ENCODE data around the gene TPCN2.

The TPCN2 gene

DNA sequence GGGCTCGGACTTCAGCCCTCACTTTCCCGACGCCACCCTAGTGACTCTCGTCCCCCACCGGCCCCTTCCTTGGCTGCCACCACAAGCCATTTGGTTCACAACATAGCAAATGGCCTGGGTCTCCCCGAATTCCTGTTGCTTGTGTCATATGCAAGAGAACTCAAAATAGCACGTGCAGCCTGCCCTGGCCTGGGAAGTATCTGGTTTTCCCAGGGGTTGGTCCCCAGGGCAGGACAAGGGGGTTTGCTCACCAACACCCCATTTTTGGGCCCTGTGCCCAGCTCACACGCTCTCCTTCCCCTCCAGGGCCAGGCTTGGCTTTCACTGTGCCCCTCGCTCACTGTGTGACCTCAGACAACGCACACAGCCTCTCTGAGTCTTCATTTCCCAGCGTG is 12.8 kb upstream of the TPCN2 start:
- in situ Hi-C loops (cut with MboI; ENCODE audit: low sequenced_read_pairs), result no loop called here

DNA sequence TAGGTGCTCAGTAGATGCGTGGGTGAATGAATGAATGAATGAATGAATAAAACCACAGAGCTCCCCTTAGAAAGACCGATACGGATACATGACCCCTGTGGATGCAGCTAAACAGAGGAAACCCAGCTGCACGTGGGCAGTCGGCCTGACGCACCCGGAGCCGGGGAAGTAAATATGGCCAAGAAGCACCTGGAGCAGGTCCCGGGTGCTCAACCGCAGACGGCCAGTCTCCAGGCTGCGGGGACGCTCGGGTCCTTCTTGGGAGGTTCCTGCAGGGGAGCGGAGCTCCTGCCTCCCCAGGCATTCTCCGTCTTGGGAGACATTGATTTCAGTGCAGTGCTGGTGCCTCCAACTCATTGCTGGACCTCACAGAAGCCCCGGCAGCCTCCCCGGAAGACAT is 11.7 kb upstream of the TPCN2 start:
- in situ Hi-C loops (cut with MboI; ENCODE audit: low sequenced_read_pairs), result no loop called here

DNA sequence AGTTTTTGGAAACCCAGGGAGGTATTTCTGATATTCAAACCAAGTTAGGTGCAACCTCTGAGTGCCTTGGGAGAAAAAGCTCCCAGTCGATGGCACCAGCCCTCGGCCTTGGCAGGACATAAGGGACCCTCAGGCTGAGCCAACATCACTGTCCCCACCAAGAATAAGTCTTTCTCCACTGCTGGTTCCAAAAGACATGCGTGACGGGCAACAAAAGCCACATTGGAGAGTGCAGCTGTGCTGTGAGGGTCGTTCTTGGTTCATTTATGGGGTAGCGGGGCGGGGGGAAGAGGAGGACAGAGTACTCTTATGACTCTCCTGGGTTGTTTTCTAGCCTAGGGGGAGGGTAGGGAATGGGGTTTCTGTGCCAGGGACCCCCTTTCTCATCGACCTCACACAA is 11.2 kb upstream of the TPCN2 start:
- in situ Hi-C loops (cut with MboI; ENCODE audit: low sequenced_read_pairs), result no loop called here

DNA sequence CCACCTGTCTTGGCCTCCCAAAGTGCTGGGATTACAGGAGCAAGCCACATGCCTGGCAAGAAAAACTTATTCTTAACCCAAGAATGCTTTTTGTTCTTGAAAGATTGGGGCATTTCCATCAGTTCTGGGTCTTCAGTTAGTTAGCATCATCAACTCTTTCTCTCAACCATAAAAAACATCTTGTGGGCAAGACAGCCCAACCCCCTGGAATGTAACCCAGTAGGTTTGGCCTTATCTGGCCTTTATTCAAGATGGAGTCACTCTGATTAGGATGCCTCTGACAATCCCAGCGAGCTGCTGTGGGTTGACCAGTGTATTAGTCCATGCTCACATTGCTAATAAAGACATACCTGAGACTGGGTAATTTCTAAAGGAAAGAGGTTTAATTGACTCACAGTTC is 9.2 kb upstream of the TPCN2 start:
- in situ Hi-C loops (cut with MboI; ENCODE audit: low sequenced_read_pairs), result no loop called here

DNA sequence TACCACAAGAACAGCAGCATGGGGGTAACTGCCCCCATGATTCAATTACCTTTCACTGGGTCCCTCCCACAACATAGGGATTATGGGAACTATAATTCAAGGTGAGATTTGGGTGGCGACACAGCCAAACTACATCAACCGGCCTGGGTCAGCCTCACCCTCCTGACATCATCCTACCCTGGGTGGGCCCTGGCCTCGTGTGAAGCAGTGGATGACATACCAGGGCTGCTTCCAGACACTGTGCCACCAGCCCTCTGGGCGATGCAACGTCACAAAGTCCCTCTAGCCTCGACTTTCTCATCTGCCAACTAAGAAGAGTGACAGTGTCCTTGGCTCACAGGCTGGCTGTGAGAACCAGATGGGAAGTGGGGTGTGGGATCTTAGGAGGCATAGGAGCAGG is 8.7 kb upstream of the TPCN2 start:
- in situ Hi-C loops (cut with MboI; ENCODE audit: low sequenced_read_pairs), result no loop called here

DNA sequence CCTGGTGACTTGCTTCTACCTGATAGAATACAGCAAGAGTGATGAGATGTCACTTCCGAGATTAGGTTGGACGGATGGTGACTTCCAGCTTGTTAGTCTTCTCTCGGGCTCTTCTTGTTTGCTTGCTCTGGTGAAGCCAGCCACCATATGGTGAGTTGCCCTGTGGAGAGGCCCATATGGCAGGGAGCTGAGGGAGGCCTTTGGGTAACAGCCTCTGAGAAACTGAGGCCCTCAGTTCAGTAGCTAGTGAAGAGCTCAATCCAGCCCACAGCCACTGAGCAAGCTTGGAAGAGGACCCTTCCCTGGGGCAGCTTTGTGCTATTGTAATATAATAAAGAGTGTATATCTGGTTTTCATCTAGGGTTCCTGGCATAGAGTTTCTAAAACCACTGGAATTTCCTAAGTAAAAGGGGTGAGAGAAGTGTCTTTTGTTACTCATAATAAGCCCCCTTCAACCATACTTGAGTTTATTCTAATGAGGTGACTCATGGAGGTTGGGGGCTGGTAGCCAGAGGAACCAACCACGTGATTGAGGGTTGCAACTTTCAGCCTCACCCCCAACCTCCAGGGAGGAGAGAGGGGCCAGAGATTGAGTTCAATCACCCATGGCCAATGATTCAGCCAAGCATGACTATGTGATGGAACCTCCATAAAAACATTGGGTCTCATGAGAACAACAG is 8.0 kb upstream of the TPCN2 start:
- in situ Hi-C loops (cut with MboI; ENCODE audit: low sequenced_read_pairs), result no loop called here

DNA sequence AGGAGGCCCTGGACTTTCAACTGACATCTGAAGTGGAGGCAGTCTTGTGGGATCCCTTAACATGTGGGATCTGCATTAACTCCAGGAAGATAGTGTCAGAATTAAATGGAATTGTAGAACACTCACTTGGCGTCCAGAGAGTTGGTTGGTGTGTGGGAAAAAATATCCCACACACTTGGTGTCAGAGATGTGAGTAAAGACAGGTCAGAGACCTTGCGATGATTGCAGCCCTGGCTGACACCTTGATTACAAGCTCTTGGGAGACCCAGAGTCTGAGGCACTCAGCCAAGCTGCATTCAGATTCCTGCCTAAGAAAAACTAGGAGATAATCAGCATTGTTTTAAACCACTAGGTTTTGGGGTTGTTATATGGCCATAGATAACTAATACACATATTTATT is 7.2 kb upstream of the TPCN2 start:
- in situ Hi-C loops (cut with MboI; ENCODE audit: low sequenced_read_pairs), result no loop called here

DNA sequence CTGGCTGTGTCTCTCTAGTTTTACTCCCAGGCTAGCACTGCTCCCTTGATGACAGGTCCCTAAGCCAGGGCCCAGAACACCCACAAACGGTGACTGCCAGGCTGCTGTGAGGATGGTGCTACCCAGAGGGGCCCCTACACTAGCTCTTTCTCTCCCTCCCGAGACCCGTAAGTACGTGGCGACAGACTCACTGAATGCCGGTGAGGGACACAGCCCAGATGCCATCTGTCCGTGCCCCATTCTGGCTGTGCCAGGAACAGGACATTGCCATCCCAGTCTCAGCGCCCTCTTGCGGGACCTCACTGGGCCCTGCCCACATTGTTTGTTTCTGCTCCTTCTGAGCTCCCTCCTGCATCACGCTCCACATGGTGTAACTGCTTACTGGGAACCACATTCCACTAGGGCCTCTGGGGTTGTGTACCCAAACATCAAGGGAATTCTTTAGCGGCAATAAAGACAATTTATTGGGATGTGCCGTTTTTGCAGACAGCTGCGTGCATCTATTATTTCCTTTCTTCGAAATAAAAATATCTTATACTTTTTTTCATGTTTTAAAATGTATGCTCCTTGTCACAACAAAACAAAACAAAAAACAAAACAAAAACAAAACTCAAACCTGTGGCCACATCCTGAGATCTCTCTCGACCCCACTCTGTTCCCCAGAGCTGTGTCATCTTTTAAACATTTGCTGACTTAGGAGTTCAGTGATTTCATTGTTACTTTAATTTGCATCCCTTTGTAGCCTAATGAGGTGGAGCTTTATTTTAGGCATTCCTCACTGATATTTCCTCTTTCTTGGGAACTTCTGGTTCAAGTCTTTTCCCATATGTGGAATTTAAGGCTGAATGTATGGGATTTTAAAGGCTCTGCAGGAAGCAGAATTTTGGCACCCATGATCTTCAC is 4.4 kb upstream of the TPCN2 start:
- in situ Hi-C loops (cut with MboI; ENCODE audit: low sequenced_read_pairs), result no loop called here

DNA sequence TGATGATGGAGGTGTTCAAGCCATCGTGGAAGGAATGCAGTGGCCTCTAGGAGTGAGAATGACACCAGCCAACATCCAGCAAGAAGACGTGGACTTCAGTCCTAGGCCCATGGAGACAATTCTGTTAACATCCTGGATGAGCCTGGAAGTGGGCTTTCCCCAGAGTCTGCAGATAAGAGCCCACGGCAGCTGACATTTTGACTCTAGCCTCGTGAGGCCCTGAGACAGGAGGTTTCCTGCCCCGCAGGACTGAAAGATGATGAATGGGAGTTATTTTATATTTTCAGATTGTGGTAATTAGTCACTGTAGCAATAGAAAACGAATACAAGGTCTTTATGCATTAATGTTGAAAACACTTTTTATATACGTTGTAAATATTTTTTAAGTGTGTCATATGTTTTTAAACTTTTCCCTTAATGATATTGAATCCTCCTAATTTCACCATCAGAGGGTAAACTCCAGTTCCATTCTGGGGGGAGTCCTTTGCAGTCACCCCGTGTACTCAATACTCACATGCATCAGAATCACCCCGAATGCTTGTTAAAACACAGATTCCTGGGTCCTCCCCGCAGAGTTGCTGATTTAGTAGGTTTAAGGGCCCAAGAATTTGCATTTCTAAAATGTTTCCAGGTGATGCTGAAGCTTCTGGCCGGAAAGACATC is 570 bp upstream of the TPCN2 start:
- in situ Hi-C loops (cut with MboI; ENCODE audit: low sequenced_read_pairs), result no loop called here

DNA sequence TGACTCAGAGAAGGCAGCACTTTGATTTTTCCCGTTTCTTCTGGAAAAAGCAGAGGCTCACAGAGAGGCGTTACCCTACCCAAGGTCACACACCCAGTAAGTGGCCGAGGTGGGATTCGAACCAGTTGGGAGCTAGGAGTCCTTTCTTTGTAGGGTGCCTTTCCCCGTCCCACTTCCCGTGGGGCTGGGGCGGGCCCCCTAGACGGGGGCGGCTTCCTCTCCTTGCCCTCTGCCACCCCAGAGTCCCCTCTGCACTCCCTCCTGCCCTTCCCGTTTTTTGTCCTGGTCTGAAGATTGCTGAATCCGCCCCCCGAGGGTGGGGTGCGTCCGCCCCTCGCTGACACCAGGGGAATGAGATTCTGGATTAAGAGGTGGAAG is 747 bp downstream of the TPCN2 start:
- in situ Hi-C loops (cut with MboI; ENCODE audit: low sequenced_read_pairs), result no loop called here

DNA sequence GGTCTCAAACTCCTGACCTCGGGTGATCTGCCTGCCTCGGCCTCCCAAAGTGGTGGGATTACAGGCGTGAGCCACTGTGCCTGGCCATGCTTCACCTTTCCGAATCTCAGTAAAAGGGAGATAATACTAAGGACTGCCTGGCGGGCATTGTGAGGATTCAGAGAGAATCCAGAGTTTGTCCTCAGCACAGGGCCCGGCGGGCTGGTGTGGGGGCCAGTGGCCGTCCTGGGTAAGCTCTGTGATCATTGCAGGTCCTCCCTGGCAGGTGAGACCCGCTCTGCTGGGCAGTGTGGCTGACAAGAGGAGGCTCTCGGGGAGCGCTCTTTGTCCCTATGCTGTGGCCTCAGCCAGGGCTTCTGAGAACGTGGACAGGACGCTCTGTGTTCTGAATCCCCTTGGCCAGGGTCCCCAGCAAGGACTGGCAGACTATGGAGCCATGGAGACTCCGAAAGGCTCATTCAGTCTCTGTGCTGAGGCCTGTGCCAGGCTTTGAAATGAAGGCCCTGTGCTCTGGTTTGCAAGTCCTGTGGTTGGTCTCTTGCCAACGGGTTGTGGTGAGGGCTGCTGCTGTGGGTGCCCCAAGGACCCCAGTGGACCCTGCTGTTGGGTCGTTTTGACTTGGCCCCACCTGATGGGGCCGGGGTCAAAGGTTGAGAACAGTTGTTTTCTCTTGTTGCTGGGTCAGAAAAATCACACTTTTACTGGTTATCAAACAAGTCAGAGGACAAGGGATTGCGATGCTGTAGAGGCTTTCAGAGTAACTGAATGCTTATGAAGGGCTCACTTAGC is 2.1 kb downstream of the TPCN2 start:
- in situ Hi-C loops (cut with MboI; ENCODE audit: low sequenced_read_pairs), result no loop called here

DNA sequence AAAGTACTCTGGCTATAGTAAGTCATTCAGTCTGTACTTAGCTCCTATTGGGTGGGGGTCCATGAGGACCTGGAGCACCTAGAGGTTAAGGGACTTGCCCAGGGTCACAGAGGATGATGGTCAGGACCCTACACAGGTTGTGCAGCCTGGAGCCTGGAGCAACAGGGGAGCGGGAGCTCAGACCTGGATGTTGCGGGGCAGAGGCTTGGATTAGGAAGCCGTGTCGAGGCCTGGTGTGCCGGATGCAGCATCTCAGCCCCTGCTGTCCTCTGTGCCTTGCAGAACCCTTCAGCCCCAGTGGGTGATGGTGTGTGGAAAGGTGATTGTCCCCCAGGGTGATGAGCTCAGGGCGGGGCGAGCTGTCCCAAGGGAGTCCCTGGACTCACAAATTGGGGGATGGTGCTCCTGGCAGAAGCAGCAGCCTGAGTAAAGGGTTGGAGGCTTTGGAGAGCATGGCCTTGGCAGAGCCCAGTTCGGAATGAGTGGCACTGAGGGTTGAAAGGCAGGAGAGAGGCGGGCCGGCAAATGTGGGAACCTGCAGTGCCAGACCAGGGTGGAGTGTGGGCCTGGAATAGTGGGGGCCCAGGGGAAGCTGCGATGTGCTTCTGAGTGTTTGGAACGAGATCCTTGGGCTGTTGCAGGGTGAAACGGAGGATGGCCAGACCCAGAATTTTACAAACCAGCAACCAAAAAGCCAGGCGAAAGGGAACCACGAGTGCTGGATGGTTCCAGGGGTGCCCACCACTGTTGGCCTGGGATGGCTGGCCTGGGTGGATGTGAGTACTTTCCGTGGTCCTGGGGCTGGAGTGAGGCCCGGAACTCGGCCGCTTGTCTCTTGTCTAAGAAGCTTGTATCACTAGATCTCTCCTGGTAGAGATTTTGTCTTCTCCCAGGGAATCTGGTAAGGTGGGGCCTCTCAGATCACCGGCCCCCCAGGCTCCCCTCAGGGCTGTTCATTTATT is 2.9 kb downstream of the TPCN2 start:
- in situ Hi-C loops (cut with MboI; ENCODE audit: low sequenced_read_pairs), result no loop called here

DNA sequence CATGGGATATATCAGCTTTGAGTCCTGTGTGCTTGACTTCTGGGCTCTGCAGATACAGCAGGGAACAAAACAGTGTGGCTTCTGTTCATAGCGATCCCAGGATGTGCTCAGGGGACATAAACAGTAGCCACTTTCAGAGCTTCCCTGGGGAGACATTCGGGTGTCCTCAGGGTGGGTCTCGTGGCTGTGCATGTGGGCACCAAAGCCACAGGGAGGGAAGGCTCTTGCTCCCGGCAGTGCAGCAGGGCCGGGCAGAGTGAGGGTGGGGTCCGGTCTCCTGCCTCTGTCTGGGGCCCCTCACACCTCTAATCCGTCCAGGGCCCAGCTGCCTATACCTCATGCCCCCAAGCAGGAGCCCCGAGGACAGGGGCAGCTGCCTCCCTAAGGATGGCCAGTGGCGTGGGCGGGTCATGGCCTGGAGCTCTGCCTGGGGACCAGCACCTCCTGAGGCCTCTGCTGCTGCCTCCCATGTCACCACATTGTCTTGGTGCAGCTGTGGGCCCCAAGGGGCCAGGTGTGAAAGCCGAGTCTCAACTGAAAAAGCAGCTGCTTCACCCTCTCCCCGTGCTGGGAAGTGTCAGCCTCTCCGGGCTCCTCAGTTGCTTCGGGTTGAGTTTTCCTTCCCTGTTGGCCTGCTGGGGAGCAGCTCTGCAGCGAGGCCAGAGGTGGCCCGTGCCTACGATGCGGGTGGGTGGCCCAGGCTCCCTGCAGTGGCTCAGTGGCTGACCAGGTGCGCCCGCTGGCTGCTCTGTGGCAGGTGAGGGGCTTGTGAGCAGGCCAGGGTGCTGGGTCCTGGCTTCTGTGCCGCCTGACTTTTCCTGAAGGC is 3.8 kb downstream of the TPCN2 start:
- in situ Hi-C loops (cut with MboI; ENCODE audit: low sequenced_read_pairs), result no loop called here

DNA sequence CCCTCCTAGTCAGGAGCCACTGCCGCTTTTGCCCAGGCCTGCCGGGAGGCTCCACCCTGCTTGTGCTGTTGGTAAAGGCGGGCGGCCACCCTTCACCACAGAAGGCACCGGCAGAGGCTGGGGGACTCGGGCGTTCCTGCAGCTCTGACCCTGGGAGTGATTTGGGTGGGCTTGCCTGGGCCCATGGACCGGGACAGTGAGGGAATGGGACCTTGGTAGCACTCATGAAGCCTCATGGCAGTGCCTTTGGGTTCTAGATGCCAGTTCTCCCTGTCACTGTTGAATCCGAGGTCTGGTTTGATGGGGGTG is 4.4 kb downstream of the TPCN2 start:
- in situ Hi-C loops (cut with MboI; ENCODE audit: low sequenced_read_pairs), result no loop called here

DNA sequence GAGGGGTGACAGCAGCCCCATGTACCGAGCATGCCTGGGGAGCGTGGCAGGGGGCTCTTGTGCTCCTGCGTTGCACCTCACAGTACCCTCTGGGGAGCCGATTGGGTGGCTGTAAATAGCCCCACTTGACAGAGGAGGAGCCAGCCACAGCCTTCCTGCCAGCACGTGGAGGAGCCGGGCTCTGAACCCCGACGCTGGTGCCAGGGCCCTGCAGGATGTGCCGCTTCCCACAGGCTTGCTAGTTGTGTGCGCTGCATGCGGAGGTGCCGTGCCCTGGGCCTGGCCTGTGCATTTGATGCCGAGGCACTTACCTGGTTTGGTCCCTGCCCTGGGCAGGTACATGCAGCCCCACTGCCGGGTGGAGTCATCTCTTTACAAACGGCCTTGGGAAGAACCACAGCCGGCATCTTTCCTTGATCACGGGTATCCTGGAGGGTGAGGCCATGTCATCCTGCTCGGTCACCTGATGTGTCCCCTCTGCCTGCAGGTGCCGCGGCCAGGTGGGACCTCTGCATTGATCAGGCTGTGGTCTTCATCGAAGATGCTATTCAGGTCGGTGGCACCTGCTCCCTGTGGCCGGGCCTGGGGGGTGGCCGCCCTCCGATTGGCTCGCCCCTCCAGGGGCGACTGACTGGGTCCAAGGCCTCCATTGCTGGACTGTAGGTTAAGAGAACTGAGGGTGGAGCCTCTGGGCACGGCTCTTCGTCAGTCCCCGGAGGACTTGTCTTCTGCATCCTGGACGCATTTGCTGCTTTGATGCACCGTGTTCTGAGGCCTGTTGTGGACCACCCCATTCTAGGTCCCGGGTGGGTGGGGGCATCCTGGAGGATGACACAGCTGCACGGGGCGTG is 5.0 kb downstream of the TPCN2 start:
- in situ Hi-C loops (cut with MboI; ENCODE audit: low sequenced_read_pairs), result no loop called here

DNA sequence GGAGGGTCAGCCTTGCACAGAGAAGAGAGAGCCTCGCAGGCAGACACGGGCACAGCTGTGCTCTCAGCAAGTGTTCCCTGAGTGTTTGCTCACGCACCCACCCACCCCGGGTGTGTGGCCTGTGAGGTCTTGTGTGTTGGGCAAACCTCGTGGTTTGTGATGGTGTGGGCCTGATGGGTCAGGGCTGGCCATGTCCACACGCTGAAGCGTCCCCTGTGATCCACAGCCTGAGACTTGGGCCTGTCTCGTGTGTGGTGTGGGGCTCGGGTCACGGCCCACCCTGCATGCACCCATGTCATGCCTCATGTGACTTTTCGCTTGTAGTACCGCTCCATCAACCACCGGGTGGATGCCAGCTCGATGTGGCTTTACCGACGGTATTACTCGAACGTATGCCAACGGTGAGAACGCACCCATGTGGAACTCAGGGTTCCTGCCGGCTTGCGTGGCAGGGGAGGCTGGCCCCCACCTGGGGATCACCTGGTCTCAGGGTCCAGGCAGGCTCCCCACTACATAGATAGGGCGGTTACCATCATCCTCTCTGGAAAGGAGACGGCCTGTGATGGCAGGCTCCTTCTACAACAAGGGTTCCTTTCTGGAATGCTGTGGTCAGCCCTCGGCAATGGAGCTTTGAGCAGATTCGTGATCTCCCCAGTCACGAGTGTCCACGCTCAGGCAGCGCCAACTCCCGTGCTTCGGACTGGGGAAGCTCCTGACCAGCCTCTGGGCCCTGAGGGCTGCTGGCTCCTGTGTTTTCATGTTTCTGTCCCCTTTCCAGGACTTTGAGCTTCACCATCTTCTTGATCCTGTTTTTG is 5.9 kb downstream of the TPCN2 start:
- in situ Hi-C loops (cut with MboI; ENCODE audit: low sequenced_read_pairs), result no loop called here

DNA sequence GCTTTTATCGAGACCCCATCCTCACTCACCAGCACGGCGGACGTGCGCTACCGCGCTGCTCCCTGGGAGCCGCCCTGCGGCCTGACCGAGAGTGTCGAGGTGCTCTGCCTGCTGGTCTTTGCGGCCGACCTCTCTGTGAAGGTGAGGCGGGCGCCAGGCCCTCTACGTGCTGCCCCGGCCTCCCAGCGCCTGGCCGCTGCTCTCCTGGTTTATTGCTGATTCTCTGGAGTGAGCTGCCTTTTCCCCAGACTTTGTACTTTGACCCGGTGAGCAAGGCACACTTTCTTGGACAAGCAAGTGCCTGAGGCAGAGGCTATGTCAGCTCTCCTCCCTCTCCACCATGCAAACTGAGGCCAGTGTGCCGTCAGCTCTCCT is 6.5 kb downstream of the TPCN2 start:
- in situ Hi-C loops (cut with MboI; ENCODE audit: low sequenced_read_pairs), result no loop called here

Measured in HL-60/S4 treated with phorbol 12-myristate 13-acetate at 8.2 ng/mL for 4 days and 3 days (cell line).